ENCODE measurements around the gene ADARB1. TPM values are rescaled to one million over a fixed set of nuclear protein-coding genes. Genes with fewer than 3 reads are reported as not detected.

Gene ADARB1
- total and polyA plus RNA-seq, 2 of the 8 experiments (the other 6 are each of a cell fraction or from before 2014, with no cell fraction given) = 4.7 to 14.9 TPM

- Histone ChIP-seq H2BK12ac (ENCODE audit: low read depth, low read length) (no peak overlapping the region), H3K9ac (replicated peaks in 1 of 4; ENCODE audit: extremely low read depth in 1 of 4, low read depth in 3 of 4, low read length in 3 of 4) (no peak overlapping the region), H2AK5ac (ENCODE audit: low read depth, low read length) (peak overlapping the region; percentile 53; the same call in 1 of the 2 replicates), H3K36me3 (ENCODE audit: control insufficient read depth in 2 of 4, insufficient read depth in 4 of 4, low read length in 3 of 4) (no peaks in the 10 kb centered on the region), H2BK5ac (ENCODE audit: low read depth, low read length) (no peak overlapping the region), H3K27me3 (replicated peaks in 1 of 4; ENCODE audit: control insufficient read depth in 3 of 4, extremely low read depth in 1 of 4, insufficient read depth in 3 of 4, low read length in 3 of 4) (no peaks in the 10 kb centered on the region), H3K79me2 (ENCODE audit: control insufficient read depth in 1 of 2, insufficient read depth in 2 of 2, low read length in 2 of 2) (no peaks in the 10 kb centered on the region), H3K23ac (ENCODE audit: insufficient read length) (no peak overlapping the region), H3K9me3 (ENCODE audit: insufficient read depth in 2 of 2, low read depth in 1 of 2, low read length in 1 of 2) (no peaks in the 10 kb centered on the region), H3K27ac (ENCODE audit: low read depth, low read length) (no peak overlapping the region), H3K79me1 (ENCODE audit: low read depth, low read length) (peaks cover 2% of the 10 kb centered on the region; the same call in 1 of the 2 replicates), H3K4me3 (ENCODE audit: extremely low read depth in 1 of 4, insufficient read depth in 2 of 4, low read depth in 3 of 4, low read length in 4 of 4) (no peak overlapping the region), H4K91ac (replicated peaks; ENCODE audit: insufficient read length, low read length) (no peak overlapping the region), H2AFZ (ENCODE audit: low read length) (no peak overlapping the region), H3K56ac (replicated peaks; ENCODE audit: insufficient read length, low read depth, low read length) (no peak overlapping the region), H2BK15ac (ENCODE audit: low read length) (no peak overlapping the region), H2BK20ac (ENCODE audit: low read length) (no peak overlapping the region), H3K4ac (replicated peaks; ENCODE audit: insufficient read length, low read depth, low read length) (no peak overlapping the region), H4K8ac (ENCODE audit: extremely low read depth, insufficient read depth, low read length) (no peak overlapping the region), H4K5ac (ENCODE audit: insufficient read length, low read depth, low read length) (no peak overlapping the region), H3K14ac (ENCODE audit: insufficient read length) (no peak overlapping the region), H3K23me2 (ENCODE audit: low read depth, low read length) (no peaks in the 10 kb centered on the region), H3K18ac (ENCODE audit: extremely low read depth, low read length) (no peak overlapping the region), H3K4me1 (replicated peaks in 1 of 4; ENCODE audit: control insufficient read depth in 3 of 4, insufficient read depth in 4 of 4, low read length in 3 of 4) (no peaks in the 10 kb centered on the region), H4K20me1 (replicated peaks in 1 of 2; ENCODE audit: control insufficient read depth in 1 of 2, insufficient read depth in 2 of 2, low read length in 2 of 2) (peaks cover 0 to 8% of the 10 kb centered on the region in 2 experiments), H2BK120ac (replicated peaks; ENCODE audit: low read depth, low read length) (no peak overlapping the region), H3K4me2 (ENCODE audit: insufficient read depth in 1 of 2, low read depth in 2 of 2, low read length in 2 of 2) (no peak overlapping the region)
- POLR2A ChIA-PET (ENCODE audit: partially characterized antibody) = interaction anchor here (0.9 kb wide), 1 partner anchor 19 kb away, joined by 3 read pairs; no protein-coding TSS in a partner anchor
- WGBS, 2 experiments (ENCODE audit: extremely low coverage in 1 of 2, insufficient coverage in 1 of 2, insufficient read length in 1 of 2, insufficient replicate concordance in 2 of 2, low coverage in 1 of 2, low lambda C conversion rate in 2 of 2, missing lambda C conversion rate in 1 of 2) = 84% methylated on average over 6 of the region's 7 CpGs; no CpG with 5 or more reads in 1 of the 2 experiments
- TF ChIP-seq JUN (IDR thresholded peaks at IDR 0.05; ENCODE audit: low read depth, low read length) = no peak
- TF ChIP-seq EP300 (IDR thresholded peaks at IDR 0.05; ENCODE audit: borderline replicate concordance in 1 of 2, low read depth in 2 of 2, low read length in 2 of 2) = no peak
- no peak for DNase-seq (ENCODE audit: low read depth in 1 of 2, low spot score in 2 of 2)
- no peak for FAIRE-seq
- CTCF ChIA-PET (ENCODE audit: partially characterized antibody) = interaction anchor here (1.0 to 4.5 kb wide), 9 partner anchors 9 to 142 kb away, joined by 3 to 24 read pairs (median 5); no protein-coding TSS in a partner anchor
Observed at GRCh38 chr21:45105906-45106485, 31.6 kb downstream of the ADARB1 start.

All from H1 (cell line).